ENCODE measurements around the gene WASHC4. TPM values are rescaled to one million over a fixed set of nuclear protein-coding genes. Genes with fewer than 3 reads are reported as not detected.

The WASHC4 gene
- total and polyA plus RNA-seq, 2 donors (not counting 3 experiments of a cell fraction or from before 2014, with no cell fraction given): 30.4 to 123 TPM

DNA sequence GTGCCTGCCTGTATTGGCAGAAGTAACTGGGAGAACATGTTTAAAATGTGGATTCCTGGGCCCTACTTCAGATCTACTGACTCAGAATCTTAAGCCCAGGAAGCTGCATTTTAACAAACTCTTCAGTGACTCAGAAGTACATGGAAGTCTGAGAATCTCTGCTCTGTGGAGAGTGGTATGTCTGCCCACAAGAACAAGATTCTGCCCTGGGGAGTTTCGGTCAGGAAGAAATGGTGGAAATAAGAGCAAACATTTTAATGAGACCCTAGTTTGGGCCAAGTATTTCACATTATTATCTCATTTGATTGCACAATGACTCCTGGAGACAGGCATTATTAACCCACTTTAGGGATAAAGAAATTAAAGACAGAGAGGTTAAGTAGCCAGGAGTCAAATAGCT lies 31.4 kb upstream of the WASHC4 start:
- no peaks in the 10 kb centered on the region for H3K79me2 ChIP-seq (ENCODE audit: control insufficient read depth, insufficient read depth, low read length)
- FAIRE-seq (no peak), DNase-seq (ENCODE audit: low read depth, low spot score) (no peak)
- H4K20me1 ChIP-seq (replicated peaks; ENCODE audit: control insufficient read depth, extremely low read depth, insufficient read depth, low read length): no peaks in the 10 kb centered on the region
- no peak overlapping the region for H3K4me2 ChIP-seq (ENCODE audit: insufficient read depth, low read length)
- H3K27ac ChIP-seq (ENCODE audit: insufficient read depth, low read depth, low read length): no peak overlapping the region
- BruUV-seq (replicated peaks): no TSS peak
- ChIA-PET POLR2A (no interaction called here), CTCF (no interaction called here)
- H3K9ac ChIP-seq (replicated peaks; ENCODE audit: extremely low read depth, insufficient read depth, low read length): no peak overlapping the region
- H3K9me3 ChIP-seq (replicated peaks; ENCODE audit: control insufficient read depth, insufficient read depth, low read length): no peaks in the 10 kb centered on the region
- no peaks in the 10 kb centered on the region for H3K36me3 ChIP-seq (ENCODE audit: control insufficient read depth in 2 of 2, extremely low read depth in 1 of 2, insufficient read depth in 2 of 2, low read length in 2 of 2)
- TF ChIP-seq EZH2 (IDR thresholded peaks at IDR 0.05; ENCODE audit: borderline replicate concordance, low read depth, low read length, severe bottlenecking) (no peak), POLR2A (IDR thresholded peaks at IDR 0.05; ENCODE audit: low read depth, low read length) (no peak), MYC (IDR thresholded peaks at IDR 0.05; ENCODE audit: low read depth, low read length) (no peak)
- dilution Hi-C loops (cut with MboI; ENCODE audit: extremely low pct_ligation_motif_present, low sequenced_read_pairs): no loop called here
- H3K9me1 ChIP-seq (replicated peaks; ENCODE audit: control insufficient read depth, extremely low read depth, insufficient read depth, low read length): no peaks in the 10 kb centered on the region
- H3K4me1 ChIP-seq (ENCODE audit: control insufficient read depth, extremely low read depth, insufficient read depth, low read length): no peaks in the 10 kb centered on the region
- no peak overlapping the region for H3K4me3 ChIP-seq (replicated peaks in 1 of 3; ENCODE audit: insufficient read depth in 1 of 3, low read depth in 1 of 3, low read length in 3 of 3)
- H3K27me3 ChIP-seq (ENCODE audit: control insufficient read depth in 2 of 2, insufficient read depth in 2 of 2, low read length in 2 of 2): no peaks in the 10 kb centered on the region
- intact Hi-C loops (cut with micrococcal nuclease): no loop called here
- no peak overlapping the region for H2AFZ ChIP-seq (ENCODE audit: low read depth, low read length)

DNA sequence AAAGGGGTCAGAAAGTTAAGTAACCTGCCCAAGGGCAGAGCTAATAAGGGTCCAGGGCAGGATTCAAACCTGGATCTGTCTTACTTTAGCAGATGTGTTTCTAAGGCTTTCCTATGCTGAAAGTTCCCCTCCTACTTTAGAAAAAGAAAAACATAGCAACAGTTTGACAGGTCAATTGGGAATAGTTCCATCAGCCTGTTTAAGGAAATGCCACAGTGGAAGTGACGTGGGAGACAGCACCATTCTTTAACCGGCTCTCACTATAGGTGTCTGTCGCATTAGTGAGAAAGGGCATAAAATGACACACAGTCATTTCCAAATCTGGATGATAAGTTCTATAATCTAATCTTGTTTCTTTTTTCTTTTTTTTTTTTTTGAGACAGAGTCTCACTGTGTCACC lies 30.6 kb upstream of the WASHC4 start:
- Histone ChIP-seq H3K9ac (replicated peaks; ENCODE audit: extremely low read depth, insufficient read depth, low read length) (no peak overlapping the region), H3K4me1 (ENCODE audit: control insufficient read depth, extremely low read depth, insufficient read depth, low read length) (no peaks in the 10 kb centered on the region), H3K4me3 (replicated peaks in 1 of 3; ENCODE audit: insufficient read depth in 1 of 3, low read depth in 1 of 3, low read length in 3 of 3) (no peak overlapping the region), H3K4me2 (ENCODE audit: insufficient read depth, low read length) (no peak overlapping the region), H3K27ac (ENCODE audit: insufficient read depth, low read depth, low read length) (no peak overlapping the region), H3K79me2 (ENCODE audit: control insufficient read depth, insufficient read depth, low read length) (no peaks in the 10 kb centered on the region), H3K9me3 (replicated peaks; ENCODE audit: control insufficient read depth, insufficient read depth, low read length) (no peaks in the 10 kb centered on the region), H3K27me3 (ENCODE audit: control insufficient read depth in 2 of 2, insufficient read depth in 2 of 2, low read length in 2 of 2) (no peaks in the 10 kb centered on the region), H4K20me1 (replicated peaks; ENCODE audit: control insufficient read depth, extremely low read depth, insufficient read depth, low read length) (no peaks in the 10 kb centered on the region), H2AFZ (ENCODE audit: low read depth, low read length) (no peak overlapping the region), H3K9me1 (replicated peaks; ENCODE audit: control insufficient read depth, extremely low read depth, insufficient read depth, low read length) (no peaks in the 10 kb centered on the region), H3K36me3 (ENCODE audit: control insufficient read depth in 2 of 2, extremely low read depth in 1 of 2, insufficient read depth in 2 of 2, low read length in 2 of 2) (no peaks in the 10 kb centered on the region)
- dilution Hi-C loops (cut with MboI; ENCODE audit: extremely low pct_ligation_motif_present, low sequenced_read_pairs) (no loop called here), intact Hi-C loops (cut with micrococcal nuclease) (no loop called here)
- ChIA-PET POLR2A (no interaction called here), CTCF (interaction anchor here (1.4 kb wide), 1 partner anchor 9 kb away, joined by 5 read pairs; no protein-coding TSS in a partner anchor)
- TF ChIP-seq EZH2 (IDR thresholded peaks at IDR 0.05; ENCODE audit: borderline replicate concordance, low read depth, low read length, severe bottlenecking): no peak
- TF ChIP-seq GATA2 (IDR thresholded peaks at IDR 0.05; ENCODE audit: insufficient read depth, insufficient read length, low read depth, low read length): no peak
- no peak for TF ChIP-seq MYC (IDR thresholded peaks at IDR 0.05; ENCODE audit: low read depth, low read length)
- TF ChIP-seq JUN (IDR thresholded peaks at IDR 0.05; ENCODE audit: borderline replicate concordance, insufficient read depth, insufficient read length, low read depth): no peak
- no peak for TF ChIP-seq POLR2AphosphoS5 (IDR thresholded peaks at IDR 0.05; ENCODE audit: insufficient read depth, low read depth, low read length)
- TF ChIP-seq, protein P1, sequence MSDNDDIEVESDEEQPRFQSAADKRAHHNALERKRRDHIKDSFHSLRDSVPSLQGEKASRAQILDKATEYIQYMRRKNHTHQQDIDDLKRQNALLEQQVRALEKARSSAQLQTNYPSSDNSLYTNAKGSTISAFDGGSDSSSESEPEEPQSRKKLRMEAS (IDR thresholded peaks at IDR 0.05; ENCODE audit: insufficient read depth, insufficient read length): no peak
- TF ChIP-seq, protein P2, sequence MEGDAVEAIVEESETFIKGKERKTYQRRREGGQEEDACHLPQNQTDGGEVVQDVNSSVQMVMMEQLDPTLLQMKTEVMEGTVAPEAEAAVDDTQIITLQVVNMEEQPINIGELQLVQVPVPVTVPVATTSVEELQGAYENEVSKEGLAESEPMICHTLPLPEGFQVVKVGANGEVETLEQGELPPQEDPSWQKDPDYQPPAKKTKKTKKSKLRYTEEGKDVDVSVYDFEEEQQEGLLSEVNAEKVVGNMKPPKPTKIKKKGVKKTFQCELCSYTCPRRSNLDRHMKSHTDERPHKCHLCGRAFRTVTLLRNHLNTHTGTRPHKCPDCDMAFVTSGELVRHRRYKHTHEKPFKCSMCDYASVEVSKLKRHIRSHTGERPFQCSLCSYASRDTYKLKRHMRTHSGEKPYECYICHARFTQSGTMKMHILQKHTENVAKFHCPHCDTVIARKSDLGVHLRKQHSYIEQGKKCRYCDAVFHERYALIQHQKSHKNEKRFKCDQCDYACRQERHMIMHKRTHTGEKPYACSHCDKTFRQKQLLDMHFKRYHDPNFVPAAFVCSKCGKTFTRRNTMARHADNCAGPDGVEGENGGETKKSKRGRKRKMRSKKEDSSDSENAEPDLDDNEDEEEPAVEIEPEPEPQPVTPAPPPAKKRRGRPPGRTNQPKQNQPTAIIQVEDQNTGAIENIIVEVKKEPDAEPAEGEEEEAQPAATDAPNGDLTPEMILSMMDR (IDR thresholded peaks at IDR 0.05; ENCODE audit: extremely low read depth in 1 of 2, insufficient read depth in 1 of 2, low read depth in 1 of 2, low read length in 2 of 2): no peak
- no TSS peak for BruUV-seq (replicated peaks)
- DNase-seq (ENCODE audit: low read depth, low spot score): no peak
- FAIRE-seq: no peak
